ENCODE data around the gene EFCAB5. TPM values are rescaled to one million over a fixed set of nuclear protein-coding genes. Genes with fewer than 3 reads are reported as not detected.

EFCAB5 gene
- total and polyA plus RNA-seq, 2 donors (not counting 1 experiment from before 2014, with no cell fraction given), result 0.54 to 3.0 TPM

GRCh38 chr17:30116661-30117551 lies 175.5 kb downstream of the EFCAB5 start, which contains the start of gene NSRP1:
Gene NSRP1 (plus strand): TSS chr17:30116816. CDS start chr17:30116844, 28 bp downstream.
- CTCF ChIA-PET, result interaction anchor here (9.3 kb wide), 1 partner anchor 13 kb away, joined by 82 read pairs; no protein-coding TSS in a partner anchor

More at GRCh38 chr17:30116661-30117551, 175.5 kb downstream of the EFCAB5 start, which contains the start of gene NSRP1:
- Mint-ChIP-seq H3K4me1 (peaks cover 40% of the 10 kb centered on the region), H3K4me3 (peak within 1 kb of the TSS; percentile 98), H3K27ac (peak within 1 kb of the TSS; percentile 98), H3K9me3 (ENCODE audit: insufficient read depth) (no peaks in the 10 kb centered on the region), H3K27me3 (no peaks in the 10 kb centered on the region)
- H3K4me2 ChIP-seq (replicated peaks; ENCODE audit: low read depth, low read length, poor library complexity, severe bottlenecking), result peak within 1 kb of the TSS; percentile 88
- ATAC-seq (ENCODE audit: low read depth) (peak; percentile 97), DNase-seq (peak; percentile 94)
- POLR2A ChIA-PET, result interaction anchor here (0.6 kb wide), 1 partner anchor 394 kb away, joined by 6 read pairs; no protein-coding TSS in a partner anchor
- 1% methylated on average over 38 of the region's 47 CpGs for WGBS (ENCODE audit: insufficient coverage)
- no peaks in the 10 kb centered on the region for H3K9me3 ChIP-seq (ENCODE audit: control extremely low read depth in 1 of 3, control insufficient read depth in 2 of 3, insufficient read depth in 1 of 3, low read length in 2 of 3)
- TF ChIP-seq EZH2 (IDR thresholded peaks at IDR 0.05; ENCODE audit: borderline replicate concordance, insufficient read depth, low read depth, low read length, poor library complexity, severe bottlenecking), result no peak
- no peak for TF ChIP-seq CTCF (IDR thresholded peaks at IDR 0.05)
- H3K4me1 ChIP-seq (ENCODE audit: control insufficient read depth in 2 of 2, insufficient read depth in 2 of 2, low read length in 2 of 2), result peaks cover 12 to 13% of the 10 kb centered on the region in 2 donors
- H3K9ac ChIP-seq (ENCODE audit: low read length), result peak within 1 kb of the TSS; percentile 100
- H3K4me3 ChIP-seq (ENCODE audit: control extremely low read depth in 1 of 5, extremely low read depth in 1 of 5, insufficient read depth in 1 of 5, low read depth in 2 of 5, low read length in 4 of 5), result peak within 1 kb of the TSS; percentile 95 to 100 (median 99)
- no peaks in the 10 kb centered on the region for H3K27me3 ChIP-seq (replicated peaks in 1 of 4; ENCODE audit: control extremely low read depth in 1 of 4, control insufficient read depth in 3 of 4, insufficient read depth in 4 of 4, low read length in 3 of 4)
- peak within 1 kb of the TSS; percentile 99 for H3K27ac ChIP-seq (ENCODE audit: low read length in 2 of 2)
- intact Hi-C loops (cut with micrococcal nuclease), result loop anchor here (1.0 to 5.0 kb wide), 3 partner anchors 13 to 528 kb away; partner anchors contain the start of genes GIT1 and GOSR1
- peaks cover 0 to 2% of the 10 kb centered on the region in 2 experiments for H3K36me3 ChIP-seq (replicated peaks in 1 of 2; ENCODE audit: control extremely low read depth in 1 of 2, control insufficient read depth in 1 of 2, extremely low read depth in 1 of 2, insufficient read depth in 2 of 2, low read length in 1 of 2)
- H2AFZ ChIP-seq (ENCODE audit: insufficient read depth, low read depth, low read length, poor library complexity, severe bottlenecking), result peak within 1 kb of the TSS; percentile 98
- peaks cover 53% of the 10 kb centered on the region for H3K79me2 ChIP-seq (ENCODE audit: control insufficient read depth, insufficient read depth, low read length)
- no peaks in the 10 kb centered on the region for H4K20me1 ChIP-seq (ENCODE audit: control insufficient read depth, insufficient read depth, low read length, poor library complexity, severe bottlenecking)
